GM12892 (cell line): ENCODE results near the gene DISP2.

Source experiments
- POLR2A ChIP-seq: IDR thresholded peaks from 2 replicates; pipeline ENCODE4 v1.6.1; 2011; ENCODE audit warnings: low read depth, low read length, control low read depth
- POLR2AphosphoS5 ChIP-seq: IDR thresholded peaks from 2 replicates; pipeline ENCODE4 v1.6.1; 2011; ENCODE audit warnings: low read depth, low read length, control low read depth

GRCh38 chr15:40372981-40373380, 15.0 kb downstream of the DISP2 start:
- TF ChIP-seq POLR2A (no peak), POLR2AphosphoS5 (no peak)
